ENCODE data around the gene RBBP6.
"Not testable (repeated sequence)": the region's sequence is repeated elsewhere in the genome, so short reads cannot be mapped to it uniquely, and the experiment has no call there.

Gene RBBP6

GRCh38 chr16:24612656-24613055 lies 73.3 kb downstream of the RBBP6 start:
- Histone ChIP-seq H3K9ac (ENCODE audit: low read length) (no peak overlapping the region), H3K4me3 (ENCODE audit: low read length) (no peak overlapping the region), H3K4me1 (ENCODE audit: control insufficient read depth, low read depth, low read length) (no peaks in the 10 kb centered on the region), H3K27ac (ENCODE audit: low read length) (no peak overlapping the region), H3K9me3 (ENCODE audit: control insufficient read depth, low read depth, low read length) (no peaks in the 10 kb centered on the region), H3K36me3 (ENCODE audit: control insufficient read depth, low read depth, low read length) (no peaks in the 10 kb centered on the region), H3K27me3 (ENCODE audit: control insufficient read depth, insufficient read depth, low read length) (peaks cover 30% of the 10 kb centered on the region)

DNA sequence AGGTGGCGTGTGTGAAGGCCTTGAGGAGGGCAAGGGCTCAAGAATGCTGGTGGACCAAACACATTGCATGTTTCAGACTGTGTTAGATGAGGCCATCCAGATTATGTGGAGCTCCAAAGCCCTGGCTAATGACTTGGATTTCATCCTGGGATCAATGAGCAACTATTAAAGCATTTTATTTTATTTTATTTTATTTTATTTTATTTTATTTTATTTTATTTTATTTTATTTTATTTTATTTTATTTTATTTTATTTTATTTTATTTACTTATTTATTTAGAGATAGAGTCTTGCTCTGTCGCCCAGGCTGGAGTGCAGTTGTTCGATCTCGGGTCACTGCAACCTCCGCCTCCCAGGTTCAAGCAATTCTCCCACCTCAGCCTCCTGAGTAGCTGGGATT lies 73.9 kb downstream of the RBBP6 start:
- H3K4me3 ChIP-seq (ENCODE audit: low read length); H3K27ac ChIP-seq (ENCODE audit: low read length); H3K36me3 ChIP-seq (ENCODE audit: control insufficient read depth, low read depth, low read length); H3K4me1 ChIP-seq (ENCODE audit: control insufficient read depth, low read depth, low read length); H3K9me3 ChIP-seq (ENCODE audit: control insufficient read depth, low read depth, low read length); H3K9ac ChIP-seq (ENCODE audit: low read length): not testable (repeated sequence)
- H3K27me3 ChIP-seq (ENCODE audit: control insufficient read depth, insufficient read depth, low read length), result peaks cover 30% of the 10 kb centered on the region

GRCh38 chr16:24617502-24617901 lies 78.1 kb downstream of the RBBP6 start:
- Histone ChIP-seq H3K27ac (ENCODE audit: low read length) (no peak overlapping the region), H3K4me3 (ENCODE audit: low read length) (no peak overlapping the region), H3K27me3 (ENCODE audit: control insufficient read depth, insufficient read depth, low read length) (no peaks in the 10 kb centered on the region), H3K4me1 (ENCODE audit: control insufficient read depth, low read depth, low read length) (no peaks in the 10 kb centered on the region), H3K9ac (ENCODE audit: low read length) (no peak overlapping the region), H3K9me3 (ENCODE audit: control insufficient read depth, low read depth, low read length) (no peaks in the 10 kb centered on the region), H3K36me3 (ENCODE audit: control insufficient read depth, low read depth, low read length) (no peaks in the 10 kb centered on the region)
